HepG2 (cell line): ENCODE data around the gene SLC9A9. TPM values are rescaled to one million over a fixed set of nuclear protein-coding genes. Genes with fewer than 3 reads are reported as not detected.

ENCODE experiments used
- ATAC-seq: fragments of 200-7000 bp; cut with Tn5 transposase; 3 replicates; pipeline ENCODE4 v1.9.1; 2020; ENCODE audit warnings: mild to moderate bottlenecking, moderate library complexity
- BruUV-seq: library from RNA; stranded (reverse); fragments of 400-500 nt; replicated peaks from 2 replicates; lab custom pipeline; 2021; lab: Mats Ljungman, UMichigan
- CTCF ChIA-PET: fragments of 300-600 bp; formaldehyde crosslinking; extraction: SDS; loops from one replicate; lab custom pipeline; 2021; ENCODE audit warnings: low total read pairs, inconsistent platforms, low intra/inter-chr PET ratio; lab: Yijun Ruan, JAX
- POLR2A ChIA-PET: fragments of 350-600 bp; sonication (Branson Sonifier 250); formaldehyde crosslinking; loops from one replicate; lab custom pipeline; 2020; ENCODE audit warnings: antibody characterized with exemption, inconsistent platforms; lab: Yijun Ruan, JAX
- DNase-seq: peaks from one replicate; pipeline ENCODE4 v3.0.0-alpha.2; 2015; ENCODE audit warnings: low spot score
- FAIRE-seq: peaks from 3 replicates; lab custom pipeline; 2011; peaks lifted over from hg19 to GRCh38; lab: Jason Lieb, UNC
- H2AFZ ChIP-seq: one replicate; pipeline ENCODE4 v1.6.1; 2011; ENCODE audit warnings: low read length, inconsistent platforms
- H3K27ac ChIP-seq: fragments of 300-600 bp; 3 replicates; pipeline ENCODE4 v1.8.0; 2011; ENCODE audit warnings: mixed run types, mild to moderate bottlenecking, mixed read lengths, low read length, inconsistent platforms; ENCODE audit not compliant: insufficient read depth; ENCODE audit errors: extremely low read length
- H3K27me3 ChIP-seq, 2 experiments: fragments of 200-600 bp in 1 of 2; 2 replicates in 1 of 2; 3 replicates in 1 of 2; pipeline versions ENCODE4 v1.6.0 to v1.8.0; 2011; ENCODE audit warnings: low read length in 2 of 2, mild to moderate bottlenecking in 2 of 2, moderate library complexity in 2 of 2, inconsistent platforms in 1 of 2; ENCODE audit not compliant: insufficient read depth in 2 of 2, control insufficient read depth in 1 of 2
- H3K36me3 ChIP-seq, 2 experiments: fragments of 200-600 bp in 1 of 2; replicated peaks in 1 of 2; 2 replicates in 1 of 2; 3 replicates in 1 of 2; pipeline versions ENCODE4 v1.5.1 to v1.8.0; 2011; ENCODE audit warnings: low read length in 2 of 2, inconsistent platforms in 1 of 2; ENCODE audit not compliant: insufficient read depth in 2 of 2, control insufficient read depth in 1 of 2
- H3K4me1 ChIP-seq: 2 replicates; pipeline ENCODE4 v1.5.1; 2012; ENCODE audit warnings: low read length, inconsistent platforms; ENCODE audit not compliant: insufficient read depth
- H3K4me2 ChIP-seq: 2 replicates; pipeline ENCODE4 v1.6.0; 2011; ENCODE audit warnings: low read depth, low read length, inconsistent platforms
- H3K4me3 ChIP-seq, 3 experiments: fragments of 200-600 bp in 1 of 3; sonication (generic), shearing (Covaris generic) in 1 of 3; replicated peaks in 1 of 3; 2 replicates each; pipeline ENCODE4 v1.5.1; 2011 to 2016; ENCODE audit warnings: low read length in 3 of 3, inconsistent platforms in 2 of 3, low read depth in 2 of 3, mild to moderate bottlenecking in 2 of 3, control low read depth in 1 of 3, mixed read lengths in 1 of 3; ENCODE audit not compliant: insufficient read depth in 1 of 3
- H3K79me2 ChIP-seq: one replicate; pipeline ENCODE4 v1.6.1; 2011; ENCODE audit warnings: low read length, inconsistent platforms; ENCODE audit not compliant: insufficient read depth
- H3K9ac ChIP-seq: 2 replicates; pipeline ENCODE4 v1.6.0; 2011; ENCODE audit warnings: mild to moderate bottlenecking, low read depth, low read length, inconsistent platforms; ENCODE audit not compliant: insufficient read depth
- H3K9me3 ChIP-seq: 2 replicates; pipeline ENCODE4 v1.5.1; 2012; ENCODE audit warnings: mild to moderate bottlenecking, low read length
- H4K20me1 ChIP-seq: 2 replicates; pipeline ENCODE4 v1.6.0; 2011; ENCODE audit warnings: inconsistent platforms, mild to moderate bottlenecking, low read length, moderate library complexity; ENCODE audit not compliant: insufficient read depth
- CBX5 ChIP-seq: sonication (generic); formaldehyde crosslinking; IDR thresholded peaks from 2 replicates; pipeline ENCODE4 v1.4.0; 2020; ENCODE audit warnings: missing genetic modification reagents, borderline replicate concordance
- CENPX ChIP-seq: sonication (generic); formaldehyde crosslinking; IDR thresholded peaks from 2 replicates; pipeline ENCODE4 v1.9.0; 2021; ENCODE audit warnings: mild to moderate bottlenecking, missing genetic modification reagents, moderate library complexity
- LBX2 ChIP-seq: sonication (generic); formaldehyde crosslinking; IDR thresholded peaks from 2 replicates; pipeline ENCODE4 v1.5.0; 2020; ENCODE audit warnings: missing genetic modification reagents, mild to moderate bottlenecking, borderline replicate concordance
- MYC ChIP-seq: sonication (generic); formaldehyde crosslinking; IDR thresholded peaks from 2 replicates; pipeline ENCODE4 v1.9.0; 2021; ENCODE audit warnings: missing genetic modification reagents, borderline replicate concordance
- SALL1 ChIP-seq: sonication (generic); formaldehyde crosslinking; IDR thresholded peaks from 2 replicates; pipeline ENCODE4 v1.8.0; 2022; ENCODE audit warnings: mild to moderate bottlenecking, missing genetic modification reagents
- in situ Hi-C: cut with HindIII; loops from 2 replicates; pipeline ENCODE4 v1.10.0; 2017; ENCODE audit warnings: low pct_unique_long_range_greater_than_20kb; ENCODE audit not compliant: extremely low pct_ligation_motif_present
- intact Hi-C: fragments of 100-400 bp; cut with micrococcal nuclease; formaldehyde crosslinking; loops from one replicate; pipeline ENCODE4 v1.10.0; 2022; ENCODE audit not compliant: unreplicated experiment
- polyA plus RNA-seq, 8 experiments: library from polyadenylated mRNA; depleted of rRNA in 3 of 8; stranded (reverse) in 7 of 8; unstranded in 1 of 8; fragments of >200 nt; fragmentation: Illumina TruSeq in 4 of 8; extraction: Trizol in 4 of 8; gene quantifications; 2 replicates each; pipeline versions ENCODE4 v1.2.1 to v1.2.3, GENCODE V29; 2011 to 2016; ENCODE audit warnings: low read depth in 4 of 8, missing spikeins in 1 of 8, mixed read lengths in 1 of 8; ENCODE audit not compliant: insufficient read depth in 1 of 8
- total RNA-seq, 5 experiments: library from RNA; depleted of rRNA; stranded (reverse); fragments of >200 nt; fragmentation: Illumina TruSeq; extraction: Trizol; gene quantifications; 2 replicates each; pipeline ENCODE4 v1.2.3, GENCODE V29; 2016; ENCODE audit warnings: low read depth in 1 of 5
- TF ChIP-seq, protein P1 (sequence below): sonication (generic); formaldehyde crosslinking; IDR thresholded peaks from 2 replicates; pipeline ENCODE4 v1.5.0; 2020; ENCODE audit warnings: missing genetic modification reagents

The SLC9A9 gene
- total and polyA plus RNA-seq, 2 of the 13 experiments (the other 11 are each of a cell fraction or from before 2014, with no cell fraction given): not detected

DNA sequence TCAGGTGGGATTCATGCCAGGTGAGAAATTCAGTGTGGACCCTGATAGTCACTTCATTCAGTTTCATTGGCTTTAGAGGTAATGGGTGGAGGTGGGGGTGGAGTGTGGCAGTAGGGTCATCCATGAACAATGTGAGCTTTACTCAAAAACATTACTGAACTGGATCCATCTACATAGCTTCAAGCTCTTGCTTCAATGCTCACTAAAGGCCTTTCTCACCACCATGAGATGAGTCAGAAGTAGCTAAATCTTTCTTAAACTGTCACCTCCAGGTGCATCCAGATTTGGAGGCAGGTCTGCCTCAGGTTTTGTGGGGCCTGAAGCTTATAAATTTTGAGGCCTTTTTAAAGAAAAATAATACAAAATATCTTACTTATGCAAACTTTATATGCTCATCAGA lies 365.1 kb downstream of the SLC9A9 start:
- Histone ChIP-seq H3K9ac (no peak overlapping the region), H3K4me3 (no peak overlapping the region), H3K27me3 (no peaks in the 10 kb centered on the region), H3K36me3 (no peaks in the 10 kb centered on the region), H3K4me1 (no peaks in the 10 kb centered on the region), H3K4me2 (no peak overlapping the region), H4K20me1 (no peaks in the 10 kb centered on the region), H3K9me3 (no peaks in the 10 kb centered on the region), H3K27ac (no peak overlapping the region), H3K79me2 (no peaks in the 10 kb centered on the region), H2AFZ (no peak overlapping the region)
- DNase-seq (no peak), ATAC-seq (no peak), FAIRE-seq (no peak)
- TF ChIP-seq, protein P1, sequence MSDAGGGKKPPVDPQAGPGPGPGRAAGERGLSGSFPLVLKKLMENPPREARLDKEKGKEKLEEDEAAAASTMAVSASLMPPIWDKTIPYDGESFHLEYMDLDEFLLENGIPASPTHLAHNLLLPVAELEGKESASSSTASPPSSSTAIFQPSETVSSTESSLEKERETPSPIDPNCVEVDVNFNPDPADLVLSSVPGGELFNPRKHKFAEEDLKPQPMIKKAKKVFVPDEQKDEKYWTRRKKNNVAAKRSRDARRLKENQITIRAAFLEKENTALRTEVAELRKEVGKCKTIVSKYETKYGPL (CRISPR knock-in tag): no peak
- TF ChIP-seq CENPX (CRISPR knock-in tag) (no peak), LBX2 (CRISPR knock-in tag) (no peak), CBX5 (CRISPR knock-in tag) (no peak), MYC (CRISPR knock-in tag) (no peak), SALL1 (no peak)
- in situ Hi-C loops: no loop called here
- intact Hi-C loops: no loop called here
- no TSS peak for BruUV-seq
- ChIA-PET CTCF (no interaction called here), POLR2A (no interaction called here)
